Placental pericyte (primary cell): ENCODE measurements around the gene IRX4. TPM values are rescaled to one million over a fixed set of nuclear protein-coding genes. Genes with fewer than 3 reads are reported as not detected.

Experiments
- total RNA-seq: library from RNA; depleted of rRNA; stranded (reverse); fragments of >200 nt; gene quantifications from 2 replicates; pipeline ENCODE4 v1.2.3, GENCODE V29; 2012

The IRX4 gene
- total RNA-seq = not detected in 2 replicates

DNA sequence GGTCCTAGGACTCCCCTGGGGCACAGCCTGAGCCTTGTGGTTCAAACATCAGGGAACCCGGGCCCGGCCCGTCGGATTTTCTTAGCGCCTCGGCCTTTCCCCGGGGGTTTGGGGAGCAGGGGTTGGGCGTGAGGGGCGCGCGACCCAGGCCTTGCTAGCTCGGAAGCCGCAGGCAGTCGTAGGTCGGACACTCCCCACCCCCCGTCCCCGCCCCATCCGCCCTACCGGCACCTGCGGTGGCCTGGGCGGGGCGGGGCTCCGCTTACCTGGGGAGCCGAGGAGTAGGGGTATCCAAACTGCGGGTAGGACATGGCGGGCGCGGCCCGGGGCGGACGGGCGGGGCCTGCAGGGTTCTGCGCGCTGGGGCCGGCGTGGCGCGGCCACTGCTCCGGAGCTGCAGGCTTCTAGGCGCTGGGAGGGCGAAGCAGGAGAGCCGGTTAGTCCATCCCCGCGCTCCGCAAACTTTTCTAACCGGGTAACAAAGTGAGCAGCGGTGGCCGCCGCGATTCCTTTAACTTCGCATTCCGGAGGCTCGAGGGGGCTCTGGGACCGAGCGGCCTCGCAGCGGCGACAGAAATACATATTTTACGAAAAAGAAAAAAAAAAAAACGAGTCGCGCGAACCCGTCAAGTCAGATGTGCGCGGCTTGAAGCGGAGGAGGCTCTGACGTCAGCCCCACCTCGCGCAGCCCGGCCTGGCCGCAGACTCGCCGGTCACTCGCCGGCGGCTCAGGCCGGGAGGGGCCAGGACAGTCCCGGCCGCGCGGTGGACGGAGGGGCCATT, at the start of gene IRX4:
Gene IRX4, minus strand, starts transcription at position 589 of the 783 bp plus-strand sequence. Its CDS starts 278 bp downstream, at position 311.

Other genes with a start within 250 kb of the IRX4 start
- 33.7 and 72.2 TPM in 2 replicates for gene MRPL36, start 83.1 kb downstream of the IRX4 start, total RNA-seq
- gene NDUFS6, start 81.5 kb downstream of the IRX4 start, total RNA-seq = 14.2 and 21.2 TPM in 2 replicates